Neural progenitor cell (in vitro differentiated cells): ENCODE measurements around the gene IFNA10. TPM values are rescaled to one million over a fixed set of nuclear protein-coding genes. Genes with fewer than 3 reads are reported as not detected.
"Not testable (repeated sequence)": the region's sequence is repeated elsewhere in the genome, so short reads cannot be mapped to it uniquely, and the experiment has no call there.

Source experiments
- DNase-seq: peaks from one replicate; pipeline ENCODE4 v3.0.0-alpha.2; 2016; ENCODE audit warnings: low spot score
- H2AFZ ChIP-seq: fragments of 200-600 bp; sonication (generic); replicated peaks from 2 replicates; pipeline ENCODE4 v1.6.1; 2016; ENCODE audit warnings: antibody characterized with exemption
- H3F3A ChIP-seq: fragments of 200-600 bp; sonication (generic); 2 replicates; pipeline ENCODE4 v1.6.1; 2016; ENCODE audit warnings: antibody characterized with exemption, low read depth
- H3K27ac ChIP-seq: fragments of 200-600 bp; sonication (generic); 2 replicates; pipeline ENCODE4 v1.5.1; 2016; ENCODE audit warnings: mild to moderate bottlenecking
- H3K27me3 ChIP-seq: fragments of 200-600 bp; sonication (generic); 2 replicates; pipeline ENCODE4 v1.6.1; 2016; ENCODE audit warnings: mild to moderate bottlenecking, moderate library complexity
- H3K36me3 ChIP-seq: fragments of 200-600 bp; sonication (generic); 2 replicates; pipeline ENCODE4 v1.5.1; 2016
- H3K4me1 ChIP-seq: fragments of 200-600 bp; sonication (generic); 2 replicates; pipeline ENCODE4 v1.6.1; 2016; ENCODE audit warnings: mixed run types
- H3K4me2 ChIP-seq: fragments of 200-600 bp; sonication (generic); 2 replicates; pipeline ENCODE4 v1.6.1; 2016
- H3K4me3 ChIP-seq: fragments of 200-600 bp; sonication (generic); 2 replicates; pipeline ENCODE4 v1.5.1; 2016
- H3K79me2 ChIP-seq: fragments of 200-600 bp; sonication (generic); 2 replicates; pipeline ENCODE4 v1.6.1; 2016; ENCODE audit warnings: low read depth
- H3K9ac ChIP-seq: fragments of 200-600 bp; sonication (generic); 2 replicates; pipeline ENCODE4 v1.6.1; 2016
- H3K9me3 ChIP-seq: fragments of 200-600 bp; sonication (generic); 2 replicates; pipeline ENCODE4 v1.5.1; 2016; ENCODE audit warnings: low read depth
- H4K20me1 ChIP-seq: fragments of 200-600 bp; sonication (generic); 2 replicates; pipeline ENCODE4 v1.6.1; 2016; ENCODE audit warnings: low read depth
- H3K27ac Mint-ChIP-seq: 3 replicates; pipeline ENCODE4 v1.8.0; 2021; ENCODE audit warnings: mixed read lengths
- H3K27me3 Mint-ChIP-seq: 2 replicates; pipeline ENCODE4 v1.8.0; 2022; ENCODE audit warnings: low read depth, mild to moderate bottlenecking, inconsistent platforms, moderate library complexity, mixed read lengths; ENCODE audit not compliant: insufficient read depth
- H3K36me3 Mint-ChIP-seq: 3 replicates; pipeline ENCODE4 v1.8.0; 2021; ENCODE audit warnings: mixed read lengths
- H3K4me1 Mint-ChIP-seq: 3 replicates; pipeline ENCODE4 v1.8.0; 2021; ENCODE audit warnings: mixed read lengths
- H3K4me3 Mint-ChIP-seq: 3 replicates; pipeline ENCODE4 v1.8.0; 2021; ENCODE audit warnings: mild to moderate bottlenecking, moderate library complexity, mixed read lengths
- H3K9me3 Mint-ChIP-seq: 3 replicates; pipeline ENCODE4 v1.8.0; 2020; ENCODE audit warnings: mixed read lengths
- CTCF ChIP-seq: fragments of 200-600 bp; sonication (generic); IDR thresholded peaks from 2 replicates; pipeline ENCODE4 v1.5.1; 2017; ENCODE audit warnings: antibody characterized with exemption, mild to moderate bottlenecking
- EZH2 ChIP-seq: fragments of 200-600 bp; sonication (generic); IDR thresholded peaks from 2 replicates; pipeline ENCODE4 v1.6.1; 2017; ENCODE audit warnings: antibody characterized with exemption, mild to moderate bottlenecking, moderate library complexity
- EZH2phosphoT487 ChIP-seq: fragments of 200-600 bp; sonication (generic); IDR thresholded peaks from 2 replicates; pipeline ENCODE4 v1.6.1; 2017; ENCODE audit warnings: antibody characterized with exemption
- total RNA-seq: library from RNA; depleted of rRNA; stranded (reverse); fragments of >200 nt; gene quantifications from 2 replicates; pipeline ENCODE4 v1.2.3, GENCODE V29; 2015; ENCODE audit warnings: low replicate concordance

Gene IFNA10
- total RNA-seq, 1 donor from 2014 or later = not detected

- H3K4me3 Mint-ChIP-seq, H3K36me3 ChIP-seq, H3K9ac ChIP-seq, H3K4me2 ChIP-seq, H3F3A ChIP-seq, H3K79me2 ChIP-seq, H3K4me1 ChIP-seq, H3K27me3 Mint-ChIP-seq, H3K36me3 Mint-ChIP-seq, H3K4me1 Mint-ChIP-seq, H3K27ac Mint-ChIP-seq, H3K4me3 ChIP-seq, H3K27ac ChIP-seq, H3K9me3 ChIP-seq, H4K20me1 ChIP-seq, H3K9me3 Mint-ChIP-seq: not testable (repeated sequence)
- peak overlapping the region; percentile 35 for H2AFZ ChIP-seq
- peak; percentile 70 for TF ChIP-seq CTCF
- DNase-seq = peak; percentile 66
- H3K27me3 ChIP-seq = peaks cover 21% of the 10 kb centered on the region
Observed at GRCh38 chr9:21235468-21236359, 28.8 kb upstream of the IFNA10 start.

GRCh38 chr9:21234153-21234687, 27.3 kb upstream of the IFNA10 start:
- Histone ChIP-seq H3K4me2 (no peak overlapping the region), H3K36me3 (no peaks in the 10 kb centered on the region), H2AFZ (no peak overlapping the region), H3K4me1 (no peaks in the 10 kb centered on the region), H3K4me3 (no peak overlapping the region), H3K27ac (no peak overlapping the region), H3K79me2 (no peaks in the 10 kb centered on the region), H3K9ac (no peak overlapping the region), H3F3A (no peaks in the 10 kb centered on the region), H3K27me3 (peaks cover 18% of the 10 kb centered on the region), H3K9me3 (no peaks in the 10 kb centered on the region), H4K20me1 (no peaks in the 10 kb centered on the region)
- H3K36me3 Mint-ChIP-seq = no peaks in the 10 kb centered on the region
- DNase-seq = no peak
- H3K27me3 Mint-ChIP-seq = peaks cover 4% of the 10 kb centered on the region
- TF ChIP-seq CTCF (no peak), EZH2 (no peak), EZH2phosphoT487 (no peak)
- H3K9me3 Mint-ChIP-seq = no peaks in the 10 kb centered on the region
- no peak overlapping the region for H3K4me3 Mint-ChIP-seq
- H3K27ac Mint-ChIP-seq = no peak overlapping the region
- H3K4me1 Mint-ChIP-seq = no peaks in the 10 kb centered on the region

GRCh38 chr9:21233258-21233657, 26.3 kb upstream of the IFNA10 start:
- no peak overlapping the region for H3K4me3 Mint-ChIP-seq
- H3K9me3 ChIP-seq = no peaks in the 10 kb centered on the region
- peaks cover 4% of the 10 kb centered on the region for H3K27me3 Mint-ChIP-seq
- no peak for DNase-seq
- no peaks in the 10 kb centered on the region for H3K4me1 Mint-ChIP-seq
- H3K9me3 Mint-ChIP-seq = no peaks in the 10 kb centered on the region
- no peak overlapping the region for H3K4me3 ChIP-seq
- no peak overlapping the region for H3K27ac ChIP-seq
- H3K36me3 Mint-ChIP-seq = no peaks in the 10 kb centered on the region
- no peak overlapping the region for H3K27ac Mint-ChIP-seq
- no peaks in the 10 kb centered on the region for H4K20me1 ChIP-seq
- H3F3A ChIP-seq = no peaks in the 10 kb centered on the region
- no peaks in the 10 kb centered on the region for H3K36me3 ChIP-seq
- H3K4me2 ChIP-seq = no peak overlapping the region
- H3K79me2 ChIP-seq = no peaks in the 10 kb centered on the region
- TF ChIP-seq EZH2 = no peak
- no peak for TF ChIP-seq CTCF
- no peak for TF ChIP-seq EZH2phosphoT487
- peaks cover 13% of the 10 kb centered on the region for H3K27me3 ChIP-seq
- H2AFZ ChIP-seq = no peak overlapping the region
- H3K4me1 ChIP-seq = no peaks in the 10 kb centered on the region
- no peak overlapping the region for H3K9ac ChIP-seq
